GM12873 (cell line): ENCODE measurements around the gene SKAP1.
A peak's percentile ranks its signal among the peaks of the same experiment; 100 is the strongest.

Source experiments
- TF ChIP-seq, protein P1 (sequence below): IDR thresholded peaks from 2 replicates; pipeline ENCODE4 v1.5.1; 2012; ENCODE audit warnings: low read depth, mild to moderate bottlenecking, moderate library complexity, low read length, control low read depth; ENCODE audit not compliant: insufficient read depth; ENCODE audit errors: missing control alignments

Gene SKAP1

DNA sequence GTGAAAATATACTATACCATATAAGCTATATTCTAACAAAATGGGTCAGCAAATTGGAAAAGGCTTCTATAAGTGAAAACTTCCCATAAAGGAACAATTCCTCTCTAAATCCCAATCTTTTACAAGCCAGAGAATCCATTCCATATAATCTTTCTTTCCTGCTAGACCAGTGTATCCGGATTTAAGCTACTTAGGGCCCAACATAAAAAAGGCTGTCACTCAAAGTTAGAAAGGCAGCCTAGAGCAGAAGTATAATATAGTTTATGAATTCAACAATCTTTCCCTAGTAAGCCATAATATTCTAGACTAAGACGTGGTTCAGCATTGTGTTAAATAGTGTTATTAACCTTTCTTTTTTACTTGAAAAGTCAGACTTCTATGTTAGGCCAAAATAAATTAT is 93.0 kb downstream of the SKAP1 start:
- TF ChIP-seq, protein P1, sequence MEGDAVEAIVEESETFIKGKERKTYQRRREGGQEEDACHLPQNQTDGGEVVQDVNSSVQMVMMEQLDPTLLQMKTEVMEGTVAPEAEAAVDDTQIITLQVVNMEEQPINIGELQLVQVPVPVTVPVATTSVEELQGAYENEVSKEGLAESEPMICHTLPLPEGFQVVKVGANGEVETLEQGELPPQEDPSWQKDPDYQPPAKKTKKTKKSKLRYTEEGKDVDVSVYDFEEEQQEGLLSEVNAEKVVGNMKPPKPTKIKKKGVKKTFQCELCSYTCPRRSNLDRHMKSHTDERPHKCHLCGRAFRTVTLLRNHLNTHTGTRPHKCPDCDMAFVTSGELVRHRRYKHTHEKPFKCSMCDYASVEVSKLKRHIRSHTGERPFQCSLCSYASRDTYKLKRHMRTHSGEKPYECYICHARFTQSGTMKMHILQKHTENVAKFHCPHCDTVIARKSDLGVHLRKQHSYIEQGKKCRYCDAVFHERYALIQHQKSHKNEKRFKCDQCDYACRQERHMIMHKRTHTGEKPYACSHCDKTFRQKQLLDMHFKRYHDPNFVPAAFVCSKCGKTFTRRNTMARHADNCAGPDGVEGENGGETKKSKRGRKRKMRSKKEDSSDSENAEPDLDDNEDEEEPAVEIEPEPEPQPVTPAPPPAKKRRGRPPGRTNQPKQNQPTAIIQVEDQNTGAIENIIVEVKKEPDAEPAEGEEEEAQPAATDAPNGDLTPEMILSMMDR: no peak

DNA sequence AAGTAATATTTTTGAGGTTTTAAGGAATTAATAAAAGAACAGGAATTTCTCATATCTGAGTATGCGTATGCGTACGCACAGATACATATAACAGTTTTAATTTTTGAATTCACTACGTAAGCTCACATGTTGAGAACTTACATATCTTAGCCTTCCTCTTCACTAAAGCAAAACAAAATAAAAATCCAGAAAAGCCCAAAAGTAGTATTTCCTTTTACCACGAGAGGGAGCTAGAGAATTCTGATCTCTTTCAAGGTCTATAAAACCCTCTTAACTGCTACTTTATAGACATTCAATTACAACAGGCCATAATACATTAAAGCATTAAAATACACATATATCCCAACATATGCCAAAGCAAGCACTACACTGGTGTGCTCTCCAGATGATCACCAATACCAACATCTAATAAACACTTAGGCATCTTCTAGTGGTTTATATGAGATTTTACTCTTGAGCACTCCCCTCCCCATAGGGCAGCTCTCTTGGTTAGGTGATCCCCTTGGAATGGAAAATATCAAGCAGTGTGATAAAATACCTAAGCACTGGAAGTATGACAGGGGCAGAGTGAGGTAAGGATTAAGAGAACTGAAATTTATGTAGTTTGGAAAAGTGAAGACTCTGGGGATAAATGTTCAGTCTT is 94.0 kb downstream of the SKAP1 start:
- TF ChIP-seq, protein P1: peak; percentile 59

GRCh38 chr17:48335146-48335784 is 94.7 kb downstream of the SKAP1 start:
- TF ChIP-seq, protein P1: no peak

DNA sequence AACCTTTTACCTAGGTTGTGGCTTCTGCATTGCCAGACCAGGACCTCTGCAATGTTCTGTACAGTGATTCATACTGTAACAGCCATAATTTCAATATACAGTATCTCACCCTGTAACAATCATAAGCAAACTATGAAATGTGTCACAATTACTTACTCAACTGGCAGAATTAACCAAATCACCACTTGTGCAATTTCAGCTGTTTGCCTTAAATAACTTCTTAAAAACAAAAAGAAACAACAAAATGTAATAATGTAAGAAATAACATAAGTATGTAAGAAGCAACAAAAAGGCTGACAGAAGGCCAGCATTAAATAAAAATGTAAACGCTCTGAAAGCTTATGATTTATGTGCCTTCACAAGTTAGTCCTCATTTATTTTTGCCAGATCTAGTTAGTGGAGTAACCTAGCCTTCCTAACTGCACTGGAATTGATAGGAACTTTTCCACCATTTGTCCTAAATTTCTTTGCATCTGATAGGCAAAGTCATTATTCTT is 96.9 kb downstream of the SKAP1 start:
- TF ChIP-seq, protein P1: no peak

GRCh38 chr17:48330887-48331286 is 99.1 kb downstream of the SKAP1 start:
- TF ChIP-seq, protein P1: no peak

DNA sequence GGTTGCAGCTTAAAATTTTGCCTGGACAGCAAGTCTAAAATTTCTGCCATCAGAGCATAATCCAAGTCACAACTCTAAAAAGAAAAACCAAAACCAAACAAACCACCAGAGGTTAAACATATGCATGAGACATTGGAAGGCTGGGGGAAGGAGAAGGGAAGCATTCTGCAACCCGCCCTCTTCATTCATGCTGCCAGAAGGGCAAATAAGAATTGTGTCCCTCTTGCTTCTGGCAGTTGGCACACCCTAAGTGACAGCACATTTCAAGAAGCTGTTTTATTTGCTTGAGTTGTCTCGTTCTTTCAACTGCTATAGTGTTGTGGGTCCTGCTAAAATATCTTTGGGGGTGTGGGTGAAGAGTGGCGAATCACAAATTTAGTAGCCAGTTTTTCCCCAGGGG is 99.6 kb downstream of the SKAP1 start:
- TF ChIP-seq, protein P1: no peak

DNA sequence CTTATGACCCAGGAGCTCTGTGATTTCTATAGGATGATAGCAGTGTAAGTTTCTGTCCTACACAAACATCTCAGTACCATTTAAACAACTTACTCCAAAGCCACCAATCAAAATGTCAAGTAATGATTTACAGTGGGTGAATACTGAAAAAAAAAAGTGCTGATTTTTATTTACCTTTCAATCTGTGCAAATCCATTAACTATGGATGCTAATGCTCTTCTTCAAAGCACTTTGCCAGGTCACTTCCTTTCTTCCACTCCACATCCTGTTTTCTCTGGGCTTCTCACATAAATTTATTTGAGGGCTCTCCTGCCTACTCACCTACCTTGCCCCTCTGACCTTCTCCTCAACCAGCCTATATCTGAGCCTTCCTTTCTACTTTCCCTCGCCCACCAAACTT is 101.6 kb downstream of the SKAP1 start:
- TF ChIP-seq, protein P1: no peak
